ENCODE data around the gene KSR2.

- TF ChIP-seq, protein P1, sequence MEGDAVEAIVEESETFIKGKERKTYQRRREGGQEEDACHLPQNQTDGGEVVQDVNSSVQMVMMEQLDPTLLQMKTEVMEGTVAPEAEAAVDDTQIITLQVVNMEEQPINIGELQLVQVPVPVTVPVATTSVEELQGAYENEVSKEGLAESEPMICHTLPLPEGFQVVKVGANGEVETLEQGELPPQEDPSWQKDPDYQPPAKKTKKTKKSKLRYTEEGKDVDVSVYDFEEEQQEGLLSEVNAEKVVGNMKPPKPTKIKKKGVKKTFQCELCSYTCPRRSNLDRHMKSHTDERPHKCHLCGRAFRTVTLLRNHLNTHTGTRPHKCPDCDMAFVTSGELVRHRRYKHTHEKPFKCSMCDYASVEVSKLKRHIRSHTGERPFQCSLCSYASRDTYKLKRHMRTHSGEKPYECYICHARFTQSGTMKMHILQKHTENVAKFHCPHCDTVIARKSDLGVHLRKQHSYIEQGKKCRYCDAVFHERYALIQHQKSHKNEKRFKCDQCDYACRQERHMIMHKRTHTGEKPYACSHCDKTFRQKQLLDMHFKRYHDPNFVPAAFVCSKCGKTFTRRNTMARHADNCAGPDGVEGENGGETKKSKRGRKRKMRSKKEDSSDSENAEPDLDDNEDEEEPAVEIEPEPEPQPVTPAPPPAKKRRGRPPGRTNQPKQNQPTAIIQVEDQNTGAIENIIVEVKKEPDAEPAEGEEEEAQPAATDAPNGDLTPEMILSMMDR (IDR thresholded peaks at IDR 0.05; ENCODE audit: low read depth, low read length) = no peak
- no peak for TF ChIP-seq EZH2phosphoT487 (IDR thresholded peaks at IDR 0.05; ENCODE audit: low read depth)
These were observed 478.7 kb downstream of the KSR2 start for GRCh38 chr12:117490130-117490529.

All from OCI-LY3 (cell line).